ENCODE data around the gene BSCL2. TPM values are rescaled to one million over a fixed set of nuclear protein-coding genes. Genes with fewer than 3 reads are reported as not detected.
A peak's percentile ranks its signal among the peaks of the same experiment; 100 is the strongest.

The BSCL2 gene
- total and polyA plus RNA-seq, 2 of the 13 experiments (the other 11 are each of a cell fraction or from before 2014, with no cell fraction given): 19.5 to 21.1 TPM

- TF ChIP-seq, protein P1, sequence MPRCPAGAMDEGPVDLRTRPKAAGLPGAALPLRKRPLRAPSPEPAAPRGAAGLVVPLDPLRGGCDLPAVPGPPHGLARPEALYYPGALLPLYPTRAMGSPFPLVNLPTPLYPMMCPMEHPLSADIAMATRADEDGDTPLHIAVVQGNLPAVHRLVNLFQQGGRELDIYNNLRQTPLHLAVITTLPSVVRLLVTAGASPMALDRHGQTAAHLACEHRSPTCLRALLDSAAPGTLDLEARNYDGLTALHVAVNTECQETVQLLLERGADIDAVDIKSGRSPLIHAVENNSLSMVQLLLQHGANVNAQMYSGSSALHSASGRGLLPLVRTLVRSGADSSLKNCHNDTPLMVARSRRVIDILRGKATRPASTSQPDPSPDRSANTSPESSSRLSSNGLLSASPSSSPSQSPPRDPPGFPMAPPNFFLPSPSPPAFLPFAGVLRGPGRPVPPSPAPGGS (CRISPR knock-in tag; IDR thresholded peaks at IDR 0.05): no peak; the same call in 1 of the 2 replicates
- peak; percentile 69; the same call in 1 of the 2 replicates for TF ChIP-seq ZNF431 (CRISPR knock-in tag; IDR thresholded peaks at IDR 0.05; ENCODE audit: borderline replicate concordance, low read depth)
- TF ChIP-seq ZBTB43 (CRISPR knock-in tag; conservative IDR thresholded peaks at IDR 0.05): peak; percentile 52; the same call in 1 of the 2 replicates
- no peak for TF ChIP-seq DPF2 (CRISPR knock-in tag; IDR thresholded peaks at IDR 0.05; ENCODE audit: borderline replicate concordance, low read depth)
- peak; percentile 90 for TF ChIP-seq ELF4 (CRISPR knock-in tag; IDR thresholded peaks at IDR 0.05; ENCODE audit: borderline replicate concordance)
- no peak for TF ChIP-seq SMC3 (IDR thresholded peaks at IDR 0.05; ENCODE audit: low read length)
- TF ChIP-seq KAT8 (CRISPR knock-in tag; IDR thresholded peaks at IDR 0.05): peak; percentile 94
- TF ChIP-seq ZNF639 (CRISPR knock-in tag; conservative IDR thresholded peaks at IDR 0.05): 0 out of 2 replicates have a peak, but pooled peaks have one; percentile 35
- no peak; the same call in 1 of the 2 replicates for TF ChIP-seq ATF3 (CRISPR knock-in tag; IDR thresholded peaks at IDR 0.05)
- no peak for TF ChIP-seq REPIN1 (CRISPR knock-in tag; IDR thresholded peaks at IDR 0.05; ENCODE audit: borderline replicate concordance, low read depth)
- no peak for TF ChIP-seq ATF7 (IDR thresholded peaks at IDR 0.05)
- TF ChIP-seq ATF7 (CRISPR knock-in tag; IDR thresholded peaks at IDR 0.05): no peak
- 0 out of 2 replicates have a peak, but pooled peaks have one; percentile 71 for TF ChIP-seq ZNF256 (CRISPR knock-in tag; conservative IDR thresholded peaks at IDR 0.05)
- peak; percentile 73; the same call in 1 of the 2 replicates for TF ChIP-seq ZNF589 (CRISPR knock-in tag; conservative IDR thresholded peaks at IDR 0.05)
- no peak for TF ChIP-seq NFE2 (CRISPR knock-in tag; IDR thresholded peaks at IDR 0.05)
- no peak for TF ChIP-seq DMTF1 (CRISPR knock-in tag; IDR thresholded peaks at IDR 0.05)
- TF ChIP-seq MEIS1 (CRISPR knock-in tag; IDR thresholded peaks at IDR 0.05; ENCODE audit: borderline replicate concordance): no peak
- no peak for TF ChIP-seq RARG (CRISPR knock-in tag; IDR thresholded peaks at IDR 0.05; ENCODE audit: low read depth)
- no peak for TF ChIP-seq ZNF12 (CRISPR knock-in tag; IDR thresholded peaks at IDR 0.05)
- TF ChIP-seq MLLT10 (CRISPR knock-in tag; IDR thresholded peaks at IDR 0.05): no peak
- TF ChIP-seq, protein P2, sequence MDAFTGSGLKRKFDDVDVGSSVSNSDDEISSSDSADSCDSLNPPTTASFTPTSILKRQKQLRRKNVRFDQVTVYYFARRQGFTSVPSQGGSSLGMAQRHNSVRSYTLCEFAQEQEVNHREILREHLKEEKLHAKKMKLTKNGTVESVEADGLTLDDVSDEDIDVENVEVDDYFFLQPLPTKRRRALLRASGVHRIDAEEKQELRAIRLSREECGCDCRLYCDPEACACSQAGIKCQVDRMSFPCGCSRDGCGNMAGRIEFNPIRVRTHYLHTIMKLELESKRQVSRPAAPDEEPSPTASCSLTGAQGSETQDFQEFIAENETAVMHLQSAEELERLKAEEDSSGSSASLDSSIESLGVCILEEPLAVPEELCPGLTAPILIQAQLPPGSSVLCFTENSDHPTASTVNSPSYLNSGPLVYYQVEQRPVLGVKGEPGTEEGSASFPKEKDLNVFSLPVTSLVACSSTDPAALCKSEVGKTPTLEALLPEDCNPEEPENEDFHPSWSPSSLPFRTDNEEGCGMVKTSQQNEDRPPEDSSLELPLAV (CRISPR knock-in tag; conservative IDR thresholded peaks at IDR 0.05; ENCODE audit: low read depth): no peak
Measured at GRCh38 chr11:62671608-62672389, 35.4 kb downstream of the BSCL2 start, which contains the start of the genes LBHD1 and UQCC3 (continued).

All from HepG2 (cell line).